ENCODE results near the gene SLC38A8. TPM values are rescaled to one million over a fixed set of nuclear protein-coding genes. Genes with fewer than 3 reads are reported as not detected.

The SLC38A8 gene
- total RNA-seq, 2 experiments from 2014 or later, result not detected

- Mint-ChIP-seq H3K27me3 (peaks cover 8% of the 10 kb centered on the region), H3K27ac (no peak overlapping the region)
- CTCF ChIA-PET, result no interaction called here
Measured at GRCh38 chr16:84004442-84004841, 38.2 kb downstream of the SLC38A8 start.

GRCh38 chr16:84003038-84003437 is 39.6 kb downstream of the SLC38A8 start:
- no peak for ATAC-seq (ENCODE audit: poor library complexity)

More at GRCh38 chr16:84004442-84004841, 38.2 kb downstream of the SLC38A8 start:
- no peaks in the 10 kb centered on the region for H3K9me3 Mint-ChIP-seq
- DNase-seq (no peak), ATAC-seq (ENCODE audit: poor library complexity) (no peak)
- no peaks in the 10 kb centered on the region for H3K4me1 ChIP-seq (ENCODE audit: insufficient read depth, low read length)
- POLR2A ChIA-PET, result no interaction called here
- H3K4me1 Mint-ChIP-seq (ENCODE audit: low read depth), result no peaks in the 10 kb centered on the region
- H3K9me3 ChIP-seq (ENCODE audit: control insufficient read depth in 1 of 2, insufficient read depth in 1 of 2, low read length in 2 of 2), result peaks cover 0 to 5% of the 10 kb centered on the region in 2 experiments
- intact Hi-C loops (cut with DNase I, micrococcal nuclease), result no loop called here
- H3K36me3 ChIP-seq (ENCODE audit: insufficient read depth, low read length), result no peaks in the 10 kb centered on the region
- no peaks in the 10 kb centered on the region for H3K36me3 Mint-ChIP-seq (ENCODE audit: low read depth)
- no peak overlapping the region for H3K4me3 Mint-ChIP-seq
- H3K27ac ChIP-seq (ENCODE audit: low read depth in 1 of 2, low read length in 2 of 2), result no peak overlapping the region
- peaks cover 0 to 7% of the 10 kb centered on the region in 2 experiments for H3K27me3 ChIP-seq (ENCODE audit: control insufficient read depth in 1 of 2, insufficient read depth in 2 of 2, low read length in 2 of 2)
- no peak overlapping the region for H3K4me3 ChIP-seq (ENCODE audit: low read length)
- TF ChIP-seq, protein P1, sequence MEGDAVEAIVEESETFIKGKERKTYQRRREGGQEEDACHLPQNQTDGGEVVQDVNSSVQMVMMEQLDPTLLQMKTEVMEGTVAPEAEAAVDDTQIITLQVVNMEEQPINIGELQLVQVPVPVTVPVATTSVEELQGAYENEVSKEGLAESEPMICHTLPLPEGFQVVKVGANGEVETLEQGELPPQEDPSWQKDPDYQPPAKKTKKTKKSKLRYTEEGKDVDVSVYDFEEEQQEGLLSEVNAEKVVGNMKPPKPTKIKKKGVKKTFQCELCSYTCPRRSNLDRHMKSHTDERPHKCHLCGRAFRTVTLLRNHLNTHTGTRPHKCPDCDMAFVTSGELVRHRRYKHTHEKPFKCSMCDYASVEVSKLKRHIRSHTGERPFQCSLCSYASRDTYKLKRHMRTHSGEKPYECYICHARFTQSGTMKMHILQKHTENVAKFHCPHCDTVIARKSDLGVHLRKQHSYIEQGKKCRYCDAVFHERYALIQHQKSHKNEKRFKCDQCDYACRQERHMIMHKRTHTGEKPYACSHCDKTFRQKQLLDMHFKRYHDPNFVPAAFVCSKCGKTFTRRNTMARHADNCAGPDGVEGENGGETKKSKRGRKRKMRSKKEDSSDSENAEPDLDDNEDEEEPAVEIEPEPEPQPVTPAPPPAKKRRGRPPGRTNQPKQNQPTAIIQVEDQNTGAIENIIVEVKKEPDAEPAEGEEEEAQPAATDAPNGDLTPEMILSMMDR (IDR thresholded peaks at IDR 0.05), result no peak

DNA sequence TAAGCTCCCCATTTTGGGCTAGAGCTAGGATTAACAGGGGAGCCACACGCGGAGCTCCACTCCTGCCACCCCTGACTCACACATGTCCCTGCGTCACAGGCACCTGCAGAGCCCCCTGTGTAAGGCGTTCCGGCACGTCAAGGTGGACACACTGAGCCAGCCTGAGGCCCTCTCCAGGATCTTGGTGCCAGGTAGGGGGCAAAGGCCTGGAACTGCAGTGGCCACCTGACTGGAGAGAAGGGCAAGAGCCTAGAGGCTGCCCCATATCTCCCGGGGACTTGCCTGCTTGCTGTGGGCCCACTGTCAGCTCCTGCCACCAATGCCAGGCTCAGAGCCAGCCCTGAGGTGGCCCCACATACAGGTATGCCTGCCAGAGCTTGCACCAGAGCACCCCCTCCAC is 40.9 kb downstream of the SLC38A8 start:
- TF ChIP-seq, protein P1 (IDR thresholded peaks at IDR 0.05), result no peak
- H3K9me3 Mint-ChIP-seq, result no peaks in the 10 kb centered on the region
- Histone ChIP-seq H3K27me3 (ENCODE audit: control insufficient read depth in 1 of 2, insufficient read depth in 2 of 2, low read length in 2 of 2) (peaks cover 0 to 9% of the 10 kb centered on the region in 2 experiments), H3K27ac (ENCODE audit: low read depth in 1 of 2, low read length in 2 of 2) (no peak overlapping the region), H3K4me1 (ENCODE audit: insufficient read depth, low read length) (no peaks in the 10 kb centered on the region), H3K4me3 (ENCODE audit: low read length) (no peak overlapping the region), H3K9me3 (ENCODE audit: control insufficient read depth in 1 of 2, insufficient read depth in 1 of 2, low read length in 2 of 2) (peaks cover 0 to 9% of the 10 kb centered on the region in 2 experiments), H3K36me3 (ENCODE audit: insufficient read depth, low read length) (no peaks in the 10 kb centered on the region)
- no peaks in the 10 kb centered on the region for H3K4me1 Mint-ChIP-seq (ENCODE audit: low read depth)
- H3K4me3 Mint-ChIP-seq, result no peak overlapping the region
- ChIA-PET CTCF (no interaction called here), POLR2A (no interaction called here)
- ATAC-seq (ENCODE audit: poor library complexity), result no peak
- DNase-seq, result no peak
- intact Hi-C loops (cut with DNase I, micrococcal nuclease), result no loop called here
- peaks cover 14% of the 10 kb centered on the region for H3K27me3 Mint-ChIP-seq
- H3K27ac Mint-ChIP-seq, result no peak overlapping the region
- no peaks in the 10 kb centered on the region for H3K36me3 Mint-ChIP-seq (ENCODE audit: low read depth)

More at GRCh38 chr16:84003038-84003437, 39.6 kb downstream of the SLC38A8 start:
- no peak overlapping the region for H3K27ac Mint-ChIP-seq
- H3K36me3 Mint-ChIP-seq (ENCODE audit: low read depth), result no peaks in the 10 kb centered on the region
- H3K4me3 Mint-ChIP-seq, result no peak overlapping the region
- no peak overlapping the region for H3K27ac ChIP-seq (ENCODE audit: low read depth in 1 of 2, low read length in 2 of 2)
- H3K4me1 Mint-ChIP-seq (ENCODE audit: low read depth), result no peaks in the 10 kb centered on the region
- no peaks in the 10 kb centered on the region for H3K9me3 Mint-ChIP-seq
- ChIA-PET CTCF (no interaction called here), POLR2A (interaction anchor here (0.6 kb wide), 1 partner anchor 76 kb away, joined by 3 read pairs; no protein-coding TSS in a partner anchor)
- no peak for DNase-seq
- peaks cover 0 to 8% of the 10 kb centered on the region in 2 experiments for H3K9me3 ChIP-seq (ENCODE audit: control insufficient read depth in 1 of 2, insufficient read depth in 1 of 2, low read length in 2 of 2)
- no peaks in the 10 kb centered on the region for H3K36me3 ChIP-seq (ENCODE audit: insufficient read depth, low read length)
- peaks cover 0 to 7% of the 10 kb centered on the region in 2 experiments for H3K27me3 ChIP-seq (ENCODE audit: control insufficient read depth in 1 of 2, insufficient read depth in 2 of 2, low read length in 2 of 2)
- H3K4me3 ChIP-seq (ENCODE audit: low read length), result no peak overlapping the region
- no peaks in the 10 kb centered on the region for H3K4me1 ChIP-seq (ENCODE audit: insufficient read depth, low read length)
- peaks cover 13% of the 10 kb centered on the region for H3K27me3 Mint-ChIP-seq
- intact Hi-C loops (cut with DNase I, micrococcal nuclease), result no loop called here
- TF ChIP-seq, protein P1 (IDR thresholded peaks at IDR 0.05), result no peak

Data from CD4-positive, alpha-beta T cell (primary cell).